GM23338 (cell line): ENCODE data around the gene GPR18. TPM values are rescaled to one million over a fixed set of nuclear protein-coding genes. Genes with fewer than 3 reads are reported as not detected.
A peak's percentile ranks its signal among the peaks of the same experiment; 100 is the strongest.

Source experiments
- ATAC-seq: fragments of 200-7000 bp; cut with Tn5 transposase; 3 replicates; pipeline ENCODE4 v1.9.1; 2020
- DNase-seq: peaks from one replicate; pipeline ENCODE4 v3.0.0-alpha.2; 2015; ENCODE audit warnings: low spot score
- H2AFZ ChIP-seq: fragments of 200-600 bp; sonication (generic); 2 replicates; pipeline ENCODE4 v1.8.0; 2016; ENCODE audit warnings: antibody characterized with exemption, mild to moderate bottlenecking, moderate library complexity
- H3F3A ChIP-seq: fragments of 200-600 bp; sonication (generic); replicated peaks from 2 replicates; pipeline ENCODE4 v1.8.0; 2017; ENCODE audit warnings: antibody characterized with exemption, mixed run types, low read depth
- H3K27ac ChIP-seq: fragments of 200-600 bp; sonication (generic); 2 replicates; pipeline ENCODE4 v1.6.1; 2016; ENCODE audit warnings: low read depth
- H3K27me3 ChIP-seq: fragments of 200-600 bp; sonication (generic); 2 replicates; pipeline ENCODE4 v1.8.0; 2016; ENCODE audit warnings: mild to moderate bottlenecking, mixed run types, moderate library complexity; ENCODE audit not compliant: insufficient read depth
- H3K36me3 ChIP-seq: fragments of 200-600 bp; sonication (generic); 2 replicates; pipeline ENCODE4 v1.8.0; 2016; ENCODE audit warnings: mild to moderate bottlenecking; ENCODE audit not compliant: insufficient read depth
- H3K4me1 ChIP-seq: fragments of 200-600 bp; sonication (generic); 2 replicates; pipeline ENCODE4 v1.8.0; 2016; ENCODE audit warnings: mild to moderate bottlenecking, moderate library complexity; ENCODE audit not compliant: insufficient read depth
- H3K4me2 ChIP-seq: fragments of 200-600 bp; sonication (generic); 2 replicates; pipeline ENCODE4 v1.7.1; 2017; ENCODE audit warnings: mixed run types
- H3K4me3 ChIP-seq: fragments of 200-600 bp; sonication (generic); 2 replicates; pipeline ENCODE4 v1.6.1; 2016; ENCODE audit warnings: mixed run types
- H3K79me2 ChIP-seq: fragments of 200-600 bp; sonication (generic); replicated peaks from 2 replicates; pipeline ENCODE4 v1.8.0; 2017; ENCODE audit warnings: mild to moderate bottlenecking; ENCODE audit not compliant: insufficient read depth
- H3K9me2 ChIP-seq: fragments of 200-600 bp; sonication (generic); 2 replicates; pipeline ENCODE4 v1.8.0; 2017; ENCODE audit not compliant: insufficient read depth
- H4K20me1 ChIP-seq: fragments of 200-600 bp; sonication (generic); replicated peaks from 2 replicates; pipeline ENCODE4 v1.8.0; 2017; ENCODE audit warnings: mild to moderate bottlenecking; ENCODE audit not compliant: insufficient read depth
- H3K27ac Mint-ChIP-seq: 2 replicates; pipeline ENCODE4 v1.8.0; 2020; ENCODE audit warnings: inconsistent platforms, mild to moderate bottlenecking, moderate library complexity, mixed read lengths
- H3K27me3 Mint-ChIP-seq: 3 replicates; pipeline ENCODE4 v1.8.0; 2022; ENCODE audit warnings: low read depth, mild to moderate bottlenecking, moderate library complexity, mixed read lengths, inconsistent platforms; ENCODE audit not compliant: insufficient read depth, poor library complexity
- H3K36me3 Mint-ChIP-seq: 3 replicates; pipeline ENCODE4 v1.8.0; 2021; ENCODE audit warnings: low read depth, mild to moderate bottlenecking, inconsistent platforms, moderate library complexity, mixed read lengths
- H3K4me1 Mint-ChIP-seq: 3 replicates; pipeline ENCODE4 v1.8.0; 2020; ENCODE audit warnings: mild to moderate bottlenecking, inconsistent platforms, mixed read lengths
- H3K4me3 Mint-ChIP-seq: 3 replicates; pipeline ENCODE4 v1.8.0; 2021; ENCODE audit warnings: moderate library complexity, mild to moderate bottlenecking, inconsistent platforms, mixed read lengths
- H3K9me3 Mint-ChIP-seq: 3 replicates; pipeline ENCODE4 v1.8.0; 2020; ENCODE audit warnings: moderate library complexity, mild to moderate bottlenecking, inconsistent platforms, mixed read lengths
- CREB1 ChIP-seq: fragments of 250-450 bp; sonication (Bioruptor Pico); IDR thresholded peaks from 2 replicates; pipeline ENCODE4 v1.5.0; 2020; ENCODE audit warnings: low read depth, mild to moderate bottlenecking, moderate library complexity
- ETS1 ChIP-seq: IDR thresholded peaks from 2 replicates; pipeline ENCODE4 v1.6.1; 2016; ENCODE audit warnings: antibody characterized with exemption
- EZH2phosphoT487 ChIP-seq: fragments of 200-600 bp; sonication (generic); IDR thresholded peaks from one replicate; pipeline ENCODE4 v1.8.1; 2018; ENCODE audit warnings: antibody characterized with exemption; ENCODE audit not compliant: unreplicated experiment
- JUNB ChIP-seq: IDR thresholded peaks from one replicate; pipeline ENCODE4 v1.6.1; 2016; ENCODE audit warnings: antibody characterized with exemption; ENCODE audit not compliant: unreplicated experiment
- NANOG ChIP-seq: IDR thresholded peaks from 2 replicates; pipeline ENCODE4 v1.6.1; 2016; ENCODE audit warnings: antibody characterized with exemption, borderline replicate concordance
- ZNF114 ChIP-seq: fragments of 250-450 bp; sonication (Bioruptor Pico); IDR thresholded peaks from 2 replicates; pipeline ENCODE4 v1.5.0; 2020; ENCODE audit warnings: mild to moderate bottlenecking, moderate library complexity
- ZNF331 ChIP-seq: fragments of 250-450 bp; sonication (Bioruptor Pico); IDR thresholded peaks from 2 replicates; pipeline ENCODE4 v1.5.0; 2020; ENCODE audit warnings: low read depth, mild to moderate bottlenecking, moderate library complexity
- ZNF462 ChIP-seq: fragments of 250-450 bp; sonication (Bioruptor Pico); IDR thresholded peaks from 2 replicates; pipeline ENCODE4 v1.5.0; 2020; ENCODE audit warnings: mild to moderate bottlenecking, moderate library complexity
- polyA plus RNA-seq: library from polyadenylated mRNA; unstranded; fragments of >200 nt; fragmentation: Nextera tagmentation; extraction: Ambion mirVana; gene quantifications from 2 replicates; pipeline ENCODE4 v1.2.1, GENCODE V29; 2016
- total RNA-seq: library from RNA; depleted of rRNA; stranded (reverse); fragments of >200 nt; shearing (Covaris generic); gene quantifications from 2 replicates; pipeline ENCODE4 v1.2.3, GENCODE V29; 2014
- TF ChIP-seq, protein P1 (sequence below): IDR thresholded peaks from one replicate; pipeline ENCODE4 v1.6.1; 2018; ENCODE audit warnings: antibody characterized with exemption; ENCODE audit not compliant: unreplicated experiment
- TF ChIP-seq, protein P2 (sequence below), 2 experiments: fragments of 200-600 bp in 1 of 2; sonication (generic) in 1 of 2; conservative IDR thresholded peaks; 2 replicates each; pipeline versions ENCODE4 v1.5.1 to v1.6.1; 2016 to 2017; ENCODE audit warnings: antibody characterized with exemption in 2 of 2, low read depth in 2 of 2, mild to moderate bottlenecking in 2 of 2, moderate library complexity in 1 of 2

Gene GPR18
- total and polyA plus RNA-seq, 2 experiments from 2014 or later, result 2.6 TPM; not detected in 1

GRCh38 chr13:99279637-99280036 lies 21.5 kb upstream of the GPR18 start:
- no peak overlapping the region for H3K27ac Mint-ChIP-seq
- Histone ChIP-seq H3K27ac (no peak overlapping the region), H3K4me2 (no peak overlapping the region), H3F3A (no peaks in the 10 kb centered on the region), H3K27me3 (no peaks in the 10 kb centered on the region), H3K9me2 (no peaks in the 10 kb centered on the region), H3K4me1 (peaks cover 13% of the 10 kb centered on the region), H3K36me3 (no peaks in the 10 kb centered on the region; the same call in 1 of the 2 replicates), H3K4me3 (no peak overlapping the region), H3K79me2 (peaks cover 9% of the 10 kb centered on the region), H2AFZ (no peak overlapping the region), H4K20me1 (peaks cover 11% of the 10 kb centered on the region)
- H3K36me3 Mint-ChIP-seq, result no peaks in the 10 kb centered on the region; the same call in 2 of the 3 replicates
- TF ChIP-seq ETS1, result no peak
- no peak for TF ChIP-seq CREB1 (CRISPR knock-in tag)
- TF ChIP-seq NANOG, result no peak
- TF ChIP-seq, protein P1, sequence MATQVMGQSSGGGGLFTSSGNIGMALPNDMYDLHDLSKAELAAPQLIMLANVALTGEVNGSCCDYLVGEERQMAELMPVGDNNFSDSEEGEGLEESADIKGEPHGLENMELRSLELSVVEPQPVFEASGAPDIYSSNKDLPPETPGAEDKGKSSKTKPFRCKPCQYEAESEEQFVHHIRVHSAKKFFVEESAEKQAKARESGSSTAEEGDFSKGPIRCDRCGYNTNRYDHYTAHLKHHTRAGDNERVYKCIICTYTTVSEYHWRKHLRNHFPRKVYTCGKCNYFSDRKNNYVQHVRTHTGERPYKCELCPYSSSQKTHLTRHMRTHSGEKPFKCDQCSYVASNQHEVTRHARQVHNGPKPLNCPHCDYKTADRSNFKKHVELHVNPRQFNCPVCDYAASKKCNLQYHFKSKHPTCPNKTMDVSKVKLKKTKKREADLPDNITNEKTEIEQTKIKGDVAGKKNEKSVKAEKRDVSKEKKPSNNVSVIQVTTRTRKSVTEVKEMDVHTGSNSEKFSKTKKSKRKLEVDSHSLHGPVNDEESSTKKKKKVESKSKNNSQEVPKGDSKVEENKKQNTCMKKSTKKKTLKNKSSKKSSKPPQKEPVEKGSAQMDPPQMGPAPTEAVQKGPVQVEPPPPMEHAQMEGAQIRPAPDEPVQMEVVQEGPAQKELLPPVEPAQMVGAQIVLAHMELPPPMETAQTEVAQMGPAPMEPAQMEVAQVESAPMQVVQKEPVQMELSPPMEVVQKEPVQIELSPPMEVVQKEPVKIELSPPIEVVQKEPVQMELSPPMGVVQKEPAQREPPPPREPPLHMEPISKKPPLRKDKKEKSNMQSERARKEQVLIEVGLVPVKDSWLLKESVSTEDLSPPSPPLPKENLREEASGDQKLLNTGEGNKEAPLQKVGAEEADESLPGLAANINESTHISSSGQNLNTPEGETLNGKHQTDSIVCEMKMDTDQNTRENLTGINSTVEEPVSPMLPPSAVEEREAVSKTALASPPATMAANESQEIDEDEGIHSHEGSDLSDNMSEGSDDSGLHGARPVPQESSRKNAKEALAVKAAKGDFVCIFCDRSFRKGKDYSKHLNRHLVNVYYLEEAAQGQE, result no peak
- TF ChIP-seq JUNB, result no peak
- no peak for TF ChIP-seq EZH2phosphoT487
- no peak for TF ChIP-seq ZNF114 (CRISPR knock-in tag)
- no peak for TF ChIP-seq ZNF331 (CRISPR knock-in tag)
- no peak for TF ChIP-seq ZNF462
- TF ChIP-seq, protein P2, sequence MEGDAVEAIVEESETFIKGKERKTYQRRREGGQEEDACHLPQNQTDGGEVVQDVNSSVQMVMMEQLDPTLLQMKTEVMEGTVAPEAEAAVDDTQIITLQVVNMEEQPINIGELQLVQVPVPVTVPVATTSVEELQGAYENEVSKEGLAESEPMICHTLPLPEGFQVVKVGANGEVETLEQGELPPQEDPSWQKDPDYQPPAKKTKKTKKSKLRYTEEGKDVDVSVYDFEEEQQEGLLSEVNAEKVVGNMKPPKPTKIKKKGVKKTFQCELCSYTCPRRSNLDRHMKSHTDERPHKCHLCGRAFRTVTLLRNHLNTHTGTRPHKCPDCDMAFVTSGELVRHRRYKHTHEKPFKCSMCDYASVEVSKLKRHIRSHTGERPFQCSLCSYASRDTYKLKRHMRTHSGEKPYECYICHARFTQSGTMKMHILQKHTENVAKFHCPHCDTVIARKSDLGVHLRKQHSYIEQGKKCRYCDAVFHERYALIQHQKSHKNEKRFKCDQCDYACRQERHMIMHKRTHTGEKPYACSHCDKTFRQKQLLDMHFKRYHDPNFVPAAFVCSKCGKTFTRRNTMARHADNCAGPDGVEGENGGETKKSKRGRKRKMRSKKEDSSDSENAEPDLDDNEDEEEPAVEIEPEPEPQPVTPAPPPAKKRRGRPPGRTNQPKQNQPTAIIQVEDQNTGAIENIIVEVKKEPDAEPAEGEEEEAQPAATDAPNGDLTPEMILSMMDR (conservative IDR thresholded peaks at IDR 0.05; ENCODE audit: low read depth in 2 of 2), result no peak
- peaks cover 35% of the 10 kb centered on the region for H3K4me1 Mint-ChIP-seq
- peak; percentile 20; the same call in 2 of the 3 replicates for ATAC-seq
- no peak overlapping the region for H3K4me3 Mint-ChIP-seq
- no peak for DNase-seq
- H3K9me3 Mint-ChIP-seq, result no peaks in the 10 kb centered on the region
- H3K27me3 Mint-ChIP-seq, result peaks cover 5% of the 10 kb centered on the region
